ENCODE measurements around the gene SIDT1. TPM values are rescaled to one million over a fixed set of nuclear protein-coding genes. Genes with fewer than 3 reads are reported as not detected.

SIDT1 gene
- total and polyA plus RNA-seq, 4 donors: 0.08 to 2.2 (median 0.82) TPM

- no peak overlapping the region for H3K9ac ChIP-seq (ENCODE audit: low read depth in 1 of 2, low read length in 2 of 2)
- TF ChIP-seq EGR1 (IDR thresholded peaks at IDR 0.05; ENCODE audit: low read depth in 2 of 2) (no peak), ATF3 (IDR thresholded peaks at IDR 0.05) (no peak), NR2F2 (IDR thresholded peaks at IDR 0.05) (no peak), HNF4G (IDR thresholded peaks at IDR 0.05) (no peak), YY1 (IDR thresholded peaks at IDR 0.05) (no peak), RXRA (IDR thresholded peaks at IDR 0.05) (no peak), JUND (IDR thresholded peaks at IDR 0.05) (no peak), GABPA (IDR thresholded peaks at IDR 0.05 in 1 of 2, conservative IDR thresholded peaks at IDR 0.05 in 1 of 2) (no peak), HNF4A (conservative IDR thresholded peaks at IDR 0.05) (no peak), TAF1 (conservative IDR thresholded peaks at IDR 0.05) (no peak), FOXA2 (IDR thresholded peaks at IDR 0.05) (no peak), CTCF (IDR thresholded peaks at IDR 0.05; ENCODE audit: low read depth, low read length, missing input control) (no peak), RAD21 (IDR thresholded peaks at IDR 0.05) (no peak), FOXA1 (IDR thresholded peaks at IDR 0.05) (no peak), SP1 (IDR thresholded peaks at IDR 0.05) (no peak)
- TF ChIP-seq, protein P1, sequence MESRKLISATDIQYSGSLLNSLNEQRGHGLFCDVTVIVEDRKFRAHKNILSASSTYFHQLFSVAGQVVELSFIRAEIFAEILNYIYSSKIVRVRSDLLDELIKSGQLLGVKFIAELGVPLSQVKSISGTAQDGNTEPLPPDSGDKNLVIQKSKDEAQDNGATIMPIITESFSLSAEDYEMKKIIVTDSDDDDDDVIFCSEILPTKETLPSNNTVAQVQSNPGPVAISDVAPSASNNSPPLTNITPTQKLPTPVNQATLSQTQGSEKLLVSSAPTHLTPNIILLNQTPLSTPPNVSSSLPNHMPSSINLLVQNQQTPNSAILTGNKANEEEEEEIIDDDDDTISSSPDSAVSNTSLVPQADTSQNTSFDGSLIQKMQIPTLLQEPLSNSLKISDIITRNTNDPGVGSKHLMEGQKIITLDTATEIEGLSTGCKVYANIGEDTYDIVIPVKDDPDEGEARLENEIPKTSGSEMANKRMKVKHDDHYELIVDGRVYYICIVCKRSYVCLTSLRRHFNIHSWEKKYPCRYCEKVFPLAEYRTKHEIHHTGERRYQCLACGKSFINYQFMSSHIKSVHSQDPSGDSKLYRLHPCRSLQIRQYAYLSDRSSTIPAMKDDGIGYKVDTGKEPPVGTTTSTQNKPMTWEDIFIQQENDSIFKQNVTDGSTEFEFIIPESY (IDR thresholded peaks at IDR 0.05): no peak
- TF ChIP-seq, protein P2, sequence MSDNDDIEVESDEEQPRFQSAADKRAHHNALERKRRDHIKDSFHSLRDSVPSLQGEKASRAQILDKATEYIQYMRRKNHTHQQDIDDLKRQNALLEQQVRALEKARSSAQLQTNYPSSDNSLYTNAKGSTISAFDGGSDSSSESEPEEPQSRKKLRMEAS (IDR thresholded peaks at IDR 0.05): no peak
- TF ChIP-seq, protein P3, sequence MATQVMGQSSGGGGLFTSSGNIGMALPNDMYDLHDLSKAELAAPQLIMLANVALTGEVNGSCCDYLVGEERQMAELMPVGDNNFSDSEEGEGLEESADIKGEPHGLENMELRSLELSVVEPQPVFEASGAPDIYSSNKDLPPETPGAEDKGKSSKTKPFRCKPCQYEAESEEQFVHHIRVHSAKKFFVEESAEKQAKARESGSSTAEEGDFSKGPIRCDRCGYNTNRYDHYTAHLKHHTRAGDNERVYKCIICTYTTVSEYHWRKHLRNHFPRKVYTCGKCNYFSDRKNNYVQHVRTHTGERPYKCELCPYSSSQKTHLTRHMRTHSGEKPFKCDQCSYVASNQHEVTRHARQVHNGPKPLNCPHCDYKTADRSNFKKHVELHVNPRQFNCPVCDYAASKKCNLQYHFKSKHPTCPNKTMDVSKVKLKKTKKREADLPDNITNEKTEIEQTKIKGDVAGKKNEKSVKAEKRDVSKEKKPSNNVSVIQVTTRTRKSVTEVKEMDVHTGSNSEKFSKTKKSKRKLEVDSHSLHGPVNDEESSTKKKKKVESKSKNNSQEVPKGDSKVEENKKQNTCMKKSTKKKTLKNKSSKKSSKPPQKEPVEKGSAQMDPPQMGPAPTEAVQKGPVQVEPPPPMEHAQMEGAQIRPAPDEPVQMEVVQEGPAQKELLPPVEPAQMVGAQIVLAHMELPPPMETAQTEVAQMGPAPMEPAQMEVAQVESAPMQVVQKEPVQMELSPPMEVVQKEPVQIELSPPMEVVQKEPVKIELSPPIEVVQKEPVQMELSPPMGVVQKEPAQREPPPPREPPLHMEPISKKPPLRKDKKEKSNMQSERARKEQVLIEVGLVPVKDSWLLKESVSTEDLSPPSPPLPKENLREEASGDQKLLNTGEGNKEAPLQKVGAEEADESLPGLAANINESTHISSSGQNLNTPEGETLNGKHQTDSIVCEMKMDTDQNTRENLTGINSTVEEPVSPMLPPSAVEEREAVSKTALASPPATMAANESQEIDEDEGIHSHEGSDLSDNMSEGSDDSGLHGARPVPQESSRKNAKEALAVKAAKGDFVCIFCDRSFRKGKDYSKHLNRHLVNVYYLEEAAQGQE (IDR thresholded peaks at IDR 0.05): no peak
- no peaks in the 10 kb centered on the region for H3K36me3 ChIP-seq (ENCODE audit: control insufficient read depth in 4 of 4, insufficient read depth in 3 of 4, low read depth in 1 of 4, low read length in 3 of 4)
- 94% methylated on average over 1 of the region's 1 CpG for WGBS
- H3K27ac ChIP-seq (ENCODE audit: low read depth in 1 of 2, low read length in 2 of 2): no peak overlapping the region
- H3K4me1 ChIP-seq (ENCODE audit: control insufficient read depth in 4 of 4, insufficient read depth in 4 of 4, low read length in 3 of 4): peaks cover 0 to 6% (median 0%) of the 10 kb centered on the region in 4 donors
- no peak overlapping the region for H3K4me3 ChIP-seq (ENCODE audit: low read depth in 1 of 3, low read length in 3 of 3)
- no peak for DNase-seq (ENCODE audit: low spot score)
- H3K27me3 ChIP-seq (ENCODE audit: control insufficient read depth in 4 of 4, insufficient read depth in 4 of 4, low read length in 3 of 4): no peaks in the 10 kb centered on the region
- H3K9me3 ChIP-seq (ENCODE audit: control insufficient read depth in 4 of 4, low read length in 3 of 4): no peaks in the 10 kb centered on the region
These were observed 122.0 kb downstream of the SIDT1 start for GRCh38 chr3:113654310-113654709.

Data from liver (tissue), 9 donors.